IPS-15b (cell line): ENCODE data around the gene PLEKHD1.

Experiments
- H3K27me3 ChIP-seq: one replicate; pipeline ENCODE4 v1.6.1; 2013; ENCODE audit warnings: low read length; ENCODE audit not compliant: control insufficient read depth, insufficient read depth
- H3K36me3 ChIP-seq: one replicate; pipeline ENCODE4 v1.6.1; 2013; ENCODE audit warnings: low read length; ENCODE audit not compliant: control insufficient read depth, insufficient read depth
- H3K4me1 ChIP-seq: one replicate; pipeline ENCODE4 v1.6.1; 2013; ENCODE audit warnings: mild to moderate bottlenecking, low read length; ENCODE audit not compliant: control insufficient read depth, insufficient read depth
- H3K4me3 ChIP-seq: one replicate; pipeline ENCODE4 v1.5.1; 2013; ENCODE audit warnings: low read depth, low read length
- H3K9ac ChIP-seq: one replicate; pipeline ENCODE4 v1.6.1; 2013; ENCODE audit warnings: low read depth, mild to moderate bottlenecking, low read length
- H3K9me3 ChIP-seq: one replicate; pipeline ENCODE4 v1.6.1; 2013; ENCODE audit warnings: mild to moderate bottlenecking, low read length; ENCODE audit not compliant: control insufficient read depth, insufficient read depth

The PLEKHD1 gene

GRCh38 chr14:69539631-69540410, 55.3 kb downstream of the PLEKHD1 start:
- no peaks in the 10 kb centered on the region for H3K36me3 ChIP-seq
- no peak overlapping the region for H3K4me3 ChIP-seq
- H3K9ac ChIP-seq, result no peak overlapping the region
- H3K9me3 ChIP-seq, result no peaks in the 10 kb centered on the region
- H3K4me1 ChIP-seq, result peaks cover 2% of the 10 kb centered on the region
- H3K27me3 ChIP-seq, result peaks cover 10% of the 10 kb centered on the region

- H3K9ac ChIP-seq, result no peak overlapping the region
- no peaks in the 10 kb centered on the region for H3K36me3 ChIP-seq
- no peaks in the 10 kb centered on the region for H3K4me1 ChIP-seq
- peaks cover 10% of the 10 kb centered on the region for H3K27me3 ChIP-seq
- no peak overlapping the region for H3K4me3 ChIP-seq
- no peaks in the 10 kb centered on the region for H3K9me3 ChIP-seq
Measured at GRCh38 chr14:69540654-69541335, 56.3 kb downstream of the PLEKHD1 start.

GRCh38 chr14:69542311-69542710, 57.8 kb downstream of the PLEKHD1 start:
- no peaks in the 10 kb centered on the region for H3K9me3 ChIP-seq
- H3K36me3 ChIP-seq, result no peaks in the 10 kb centered on the region
- H3K4me3 ChIP-seq, result no peak overlapping the region
- no peaks in the 10 kb centered on the region for H3K4me1 ChIP-seq
- H3K9ac ChIP-seq, result no peak overlapping the region
- peaks cover 15% of the 10 kb centered on the region for H3K27me3 ChIP-seq

GRCh38 chr14:69543341-69544115, 59.0 kb downstream of the PLEKHD1 start:
- Histone ChIP-seq H3K36me3 (no peaks in the 10 kb centered on the region), H3K4me3 (no peak overlapping the region), H3K9ac (no peak overlapping the region), H3K4me1 (no peaks in the 10 kb centered on the region), H3K9me3 (no peaks in the 10 kb centered on the region), H3K27me3 (peaks cover 15% of the 10 kb centered on the region)

GRCh38 chr14:69547701-69548348, 63.3 kb downstream of the PLEKHD1 start:
- Histone ChIP-seq H3K36me3 (no peaks in the 10 kb centered on the region), H3K27me3 (peaks cover 15% of the 10 kb centered on the region), H3K4me1 (no peaks in the 10 kb centered on the region), H3K9me3 (no peaks in the 10 kb centered on the region), H3K9ac (no peak overlapping the region), H3K4me3 (peak overlapping the region; percentile 73)

- Histone ChIP-seq H3K36me3 (no peaks in the 10 kb centered on the region), H3K4me3 (no peak overlapping the region)
Measured at GRCh38 chr14:69548566-69548965, 64.0 kb downstream of the PLEKHD1 start.

GRCh38 chr14:69551511-69551910, 67.0 kb downstream of the PLEKHD1 start:
- H3K36me3 ChIP-seq, result no peaks in the 10 kb centered on the region
- H3K4me1 ChIP-seq, result no peaks in the 10 kb centered on the region
- no peak overlapping the region for H3K9ac ChIP-seq
- H3K9me3 ChIP-seq, result no peaks in the 10 kb centered on the region
- no peak overlapping the region for H3K4me3 ChIP-seq
- H3K27me3 ChIP-seq, result peaks cover 5% of the 10 kb centered on the region

More at GRCh38 chr14:69548566-69548965, 64.0 kb downstream of the PLEKHD1 start:
- H3K27me3 ChIP-seq, result peaks cover 13% of the 10 kb centered on the region
- H3K4me1 ChIP-seq, result no peaks in the 10 kb centered on the region
- no peak overlapping the region for H3K9ac ChIP-seq
- no peaks in the 10 kb centered on the region for H3K9me3 ChIP-seq

GRCh38 chr14:69553252-69553651, 68.7 kb downstream of the PLEKHD1 start:
- Histone ChIP-seq H3K27me3 (no peaks in the 10 kb centered on the region), H3K36me3 (no peaks in the 10 kb centered on the region), H3K9me3 (no peaks in the 10 kb centered on the region), H3K9ac (no peak overlapping the region), H3K4me1 (no peaks in the 10 kb centered on the region), H3K4me3 (no peak overlapping the region)

- Histone ChIP-seq H3K9ac (no peak overlapping the region), H3K9me3 (no peaks in the 10 kb centered on the region), H3K27me3 (no peaks in the 10 kb centered on the region), H3K4me3 (no peak overlapping the region), H3K4me1 (no peaks in the 10 kb centered on the region), H3K36me3 (no peaks in the 10 kb centered on the region)
Measured at GRCh38 chr14:69554500-69554899, 70.0 kb downstream of the PLEKHD1 start.

- no peak overlapping the region for H3K9ac ChIP-seq
- H3K4me3 ChIP-seq, result no peak overlapping the region
- H3K9me3 ChIP-seq, result no peaks in the 10 kb centered on the region
- no peaks in the 10 kb centered on the region for H3K27me3 ChIP-seq
- H3K4me1 ChIP-seq, result no peaks in the 10 kb centered on the region
- H3K36me3 ChIP-seq, result no peaks in the 10 kb centered on the region
Measured at GRCh38 chr14:69558774-69559173, 74.2 kb downstream of the PLEKHD1 start.

GRCh38 chr14:69559581-69560011, 75.1 kb downstream of the PLEKHD1 start:
- Histone ChIP-seq H3K4me3 (no peak overlapping the region), H3K36me3 (no peaks in the 10 kb centered on the region), H3K9me3 (no peaks in the 10 kb centered on the region), H3K27me3 (peaks cover 7% of the 10 kb centered on the region), H3K9ac (no peak overlapping the region), H3K4me1 (no peaks in the 10 kb centered on the region)
